H9 (cell line): ENCODE results near the gene KRTAP10-9. TPM values are rescaled to one million over a fixed set of nuclear protein-coding genes. Genes with fewer than 3 reads are reported as not detected.

Experiments
- DNase-seq: peaks from one replicate; pipeline ENCODE4 v3.0.0-alpha.2; 2017
- H2AFZ ChIP-seq: one replicate; pipeline ENCODE4 v1.6.1; 2013; ENCODE audit warnings: mild to moderate bottlenecking, low read length, control low read depth, moderate library complexity
- H2AK5ac ChIP-seq: 2 replicates; pipeline ENCODE4 v1.6.1; 2013; ENCODE audit warnings: low read length, control low read depth, mixed read lengths; ENCODE audit not compliant: insufficient read length
- H2BK120ac ChIP-seq: one replicate; pipeline ENCODE4 v1.6.1; 2013; ENCODE audit warnings: low read depth, mild to moderate bottlenecking, low read length, control low read depth, inconsistent platforms; ENCODE audit not compliant: poor library complexity, severe bottlenecking
- H2BK12ac ChIP-seq: 2 replicates; pipeline ENCODE4 v1.6.1; 2013; ENCODE audit warnings: low read length, control low read depth, mixed read lengths, low read depth; ENCODE audit not compliant: insufficient read length
- H2BK15ac ChIP-seq: 2 replicates; pipeline ENCODE4 v1.6.1; 2013; ENCODE audit warnings: low read depth, low read length, control low read depth
- H2BK20ac ChIP-seq: one replicate; pipeline ENCODE4 v1.6.1; 2013; ENCODE audit warnings: low read depth, mild to moderate bottlenecking, low read length, control low read depth, inconsistent platforms; ENCODE audit not compliant: poor library complexity, severe bottlenecking
- H2BK5ac ChIP-seq: 2 replicates; pipeline ENCODE4 v1.6.1; 2013; ENCODE audit warnings: low read length, control low read depth, mixed read lengths; ENCODE audit not compliant: insufficient read length
- H3K14ac ChIP-seq: 2 replicates; pipeline ENCODE4 v1.6.1; 2013; ENCODE audit warnings: low read length, control low read depth; ENCODE audit not compliant: insufficient read depth
- H3K18ac ChIP-seq: 2 replicates; pipeline ENCODE4 v1.6.1; 2013; ENCODE audit warnings: low read depth, mild to moderate bottlenecking, mixed read lengths, low read length, control low read depth; ENCODE audit not compliant: insufficient read length
- H3K23ac ChIP-seq: 2 replicates; pipeline ENCODE4 v1.6.1; 2013; ENCODE audit warnings: low read length, control low read depth, mixed read lengths, low read depth; ENCODE audit not compliant: insufficient read length
- H3K23me2 ChIP-seq: 2 replicates; pipeline ENCODE4 v1.6.1; 2013; ENCODE audit warnings: low read depth, mild to moderate bottlenecking, mixed read lengths, low read length, control low read depth; ENCODE audit not compliant: insufficient read length, poor library complexity, severe bottlenecking
- H3K27ac ChIP-seq: 2 replicates; pipeline ENCODE4 v1.5.1; 2013; ENCODE audit warnings: low read length, control low read depth, mixed read lengths, low read depth; ENCODE audit not compliant: insufficient read length
- H3K27me3 ChIP-seq: 2 replicates; pipeline ENCODE4 v1.6.1; 2013; ENCODE audit warnings: low read length, control low read depth, inconsistent platforms; ENCODE audit not compliant: insufficient read depth
- H3K4ac ChIP-seq: 2 replicates; pipeline ENCODE4 v1.6.1; 2013; ENCODE audit warnings: low read depth, mild to moderate bottlenecking, control low read depth, inconsistent platforms, low read length, moderate library complexity
- H3K4me1 ChIP-seq: 2 replicates; pipeline ENCODE4 v1.6.1; 2013; ENCODE audit warnings: low read length, control low read depth, inconsistent platforms; ENCODE audit not compliant: insufficient read depth
- H3K4me2 ChIP-seq: 2 replicates; pipeline ENCODE4 v1.6.1; 2013; ENCODE audit warnings: low read length, control low read depth, mixed read lengths; ENCODE audit not compliant: insufficient read length, insufficient read depth
- H3K56ac ChIP-seq: 2 replicates; pipeline ENCODE4 v1.6.1; 2013; ENCODE audit warnings: low read depth, mild to moderate bottlenecking, mixed read lengths, low read length, control low read depth; ENCODE audit not compliant: insufficient read length
- H3K79me1 ChIP-seq: 2 replicates; pipeline ENCODE4 v1.6.1; 2013; ENCODE audit warnings: low read depth, mild to moderate bottlenecking, moderate library complexity, low read length, control low read depth, inconsistent platforms; ENCODE audit not compliant: insufficient read depth, poor library complexity, severe bottlenecking
- H3K79me2 ChIP-seq: 2 replicates; pipeline ENCODE4 v1.6.1; 2013; ENCODE audit warnings: low read length, control low read depth, inconsistent platforms; ENCODE audit not compliant: insufficient read depth
- H3K9ac ChIP-seq: 2 replicates; pipeline ENCODE4 v1.6.1; 2013; ENCODE audit warnings: low read length, control low read depth, mixed read lengths; ENCODE audit not compliant: insufficient read length; ENCODE audit errors: extremely low read depth
- H3K9me3 ChIP-seq: one replicate; pipeline ENCODE4 v1.6.1; 2013; ENCODE audit warnings: low read depth, low read length, inconsistent platforms; ENCODE audit not compliant: control insufficient read depth
- H3T11ph ChIP-seq: one replicate; pipeline ENCODE4 v1.6.1; 2013; ENCODE audit warnings: mild to moderate bottlenecking, low read length, control low read depth, inconsistent platforms
- H4K20me1 ChIP-seq: one replicate; pipeline ENCODE4 v1.6.1; 2013; ENCODE audit not compliant: control insufficient read depth, insufficient read length, insufficient read depth
- H4K5ac ChIP-seq: 2 replicates; pipeline ENCODE4 v1.6.1; 2013; ENCODE audit warnings: low read depth, mild to moderate bottlenecking, mixed read lengths, low read length, control low read depth; ENCODE audit not compliant: insufficient read length
- H4K8ac ChIP-seq: replicated peaks from 2 replicates; pipeline ENCODE4 v1.6.1; 2013; ENCODE audit warnings: low read length, control low read depth, mixed read lengths, low read depth; ENCODE audit not compliant: insufficient read length
- H4K91ac ChIP-seq: 2 replicates; pipeline ENCODE4 v1.6.1; 2013; ENCODE audit warnings: low read depth, mild to moderate bottlenecking, moderate library complexity, mixed read lengths, low read length, control low read depth; ENCODE audit not compliant: insufficient read length
- H3K27ac Mint-ChIP-seq, 3 experiments: 2 replicates in 2 of 3; 3 replicates in 1 of 3; pipeline ENCODE4 v1.8.0; 2020 to 2021; ENCODE audit warnings: mixed read lengths in 3 of 3, mild to moderate bottlenecking in 1 of 3, moderate library complexity in 1 of 3
- H3K27me3 Mint-ChIP-seq: 2 replicates; pipeline ENCODE4 v1.8.0; 2021; ENCODE audit warnings: low read depth, mild to moderate bottlenecking, moderate library complexity, mixed read lengths
- H3K36me3 Mint-ChIP-seq, 3 experiments: 2 replicates in 2 of 3; 3 replicates in 1 of 3; pipeline ENCODE4 v1.8.0; 2020 to 2021; ENCODE audit warnings: low read depth in 3 of 3, mixed read lengths in 3 of 3; ENCODE audit not compliant: insufficient read depth in 1 of 3
- H3K4me1 Mint-ChIP-seq, 2 experiments: 2 replicates each; pipeline ENCODE4 v1.8.0; 2020; ENCODE audit warnings: mixed read lengths in 2 of 2
- H3K4me3 Mint-ChIP-seq, 2 experiments: 2 replicates in 1 of 2; 3 replicates in 1 of 2; pipeline ENCODE4 v1.8.0; 2020 to 2021; ENCODE audit warnings: mild to moderate bottlenecking in 2 of 2, mixed read lengths in 2 of 2, moderate library complexity in 1 of 2
- H3K9me3 Mint-ChIP-seq, 2 experiments: 2 replicates in 1 of 2; 3 replicates in 1 of 2; pipeline ENCODE4 v1.8.0; 2020; ENCODE audit warnings: mild to moderate bottlenecking in 2 of 2, mixed read lengths in 2 of 2, moderate library complexity in 1 of 2
- CTCF ChIP-seq: fragments of 200-600 bp; sonication (generic); conservative IDR thresholded peaks from 3 replicates; pipeline ENCODE4 v1.8.0; 2021; ENCODE audit warnings: antibody characterized with exemption, mild to moderate bottlenecking
- WGBS: extraction: QIAGEN DNeasy Blood & Tissue Kit; methylation state at CpG from one replicate; pipeline ENCODE4 v1.1.7; 2013; ENCODE audit warnings: missing lambda C conversion rate, low lambda C conversion rate, mixed read lengths; ENCODE audit not compliant: insufficient read length; ENCODE audit errors: extremely low coverage; 5-methylcytosine and 5-hydroxymethylcytosine counted together
- total RNA-seq: library from RNA; stranded (reverse); gene quantifications from 2 replicates; pipeline ENCODE4 v1.2.1, GENCODE V29; 2021

Gene KRTAP10-9
- total RNA-seq, 1 experiment from 2014 or later = not detected

- no peak overlapping the region; a peak in 1 of 5 replicates for H3K4me3 Mint-ChIP-seq
- H3K9ac ChIP-seq = no peak overlapping the region
- H3K4me1 Mint-ChIP-seq = peaks cover 27% of the 10 kb centered on the region in 2 experiments
- no peak for DNase-seq
- no peaks in the 10 kb centered on the region for H4K20me1 ChIP-seq
- no peak overlapping the region for H3K4me2 ChIP-seq
- no peaks in the 10 kb centered on the region for H3K79me1 ChIP-seq
- H4K8ac ChIP-seq = no peak overlapping the region
- no peak overlapping the region for H3K56ac ChIP-seq
- H4K91ac ChIP-seq = no peak overlapping the region
- H2BK20ac ChIP-seq = no peak overlapping the region
- H3K36me3 Mint-ChIP-seq = peaks cover 5 to 22% (median 18%) of the 10 kb centered on the region in 3 experiments
- no peaks in the 10 kb centered on the region for H3K23me2 ChIP-seq
- peak overlapping the region in 2 of 3 experiments; percentile 53 to 75; a peak in 4 of 7 replicates for H3K27ac Mint-ChIP-seq
- H3K27ac ChIP-seq = no peak overlapping the region
- H3K18ac ChIP-seq = no peak overlapping the region
- H2AK5ac ChIP-seq = no peak overlapping the region
- TF ChIP-seq CTCF = 0 out of 3 replicates have a peak, but pooled peaks have one; percentile 22
- peak overlapping the region; percentile 9; the same call in 1 of the 2 replicates for H3K14ac ChIP-seq
- no CpG with 5 or more reads among the region's 8 CpGs for WGBS
- H3K4ac ChIP-seq = no peak overlapping the region
- H2BK5ac ChIP-seq = no peak overlapping the region
- H3K79me2 ChIP-seq = no peaks in the 10 kb centered on the region
- H3K27me3 ChIP-seq = no peaks in the 10 kb centered on the region
- no peak overlapping the region for H2BK12ac ChIP-seq
- H3K9me3 ChIP-seq = peaks cover 4% of the 10 kb centered on the region
- H3T11ph ChIP-seq = no peak overlapping the region
- H2BK120ac ChIP-seq = no peak overlapping the region
- H2AFZ ChIP-seq = no peak overlapping the region
- peaks cover 2% of the 10 kb centered on the region for H3K27me3 Mint-ChIP-seq
- H2BK15ac ChIP-seq = no peak overlapping the region
- no peaks in the 10 kb centered on the region for H3K4me1 ChIP-seq
- peaks cover 27 to 33% of the 10 kb centered on the region in 2 experiments for H3K9me3 Mint-ChIP-seq
- no peak overlapping the region for H3K23ac ChIP-seq
- H4K5ac ChIP-seq = no peak overlapping the region
These were observed 9.8 kb upstream of the KRTAP10-9 start for GRCh38 chr21:44617071-44617501.
